ENCODE measurements around the gene TXNRD3.

GRCh38 chr3:126679318-126679751 lies 24.4 kb upstream of the TXNRD3 start:
- TF ChIP-seq CTCF (IDR thresholded peaks at IDR 0.05; ENCODE audit: low read length): peak; percentile 90
- no peak for TF ChIP-seq EZH2 (optimal IDR thresholded peaks at IDR 0.05; ENCODE audit: low read depth, low read length)
- TF ChIP-seq EZH2phosphoT487 (IDR thresholded peaks at IDR 0.05; ENCODE audit: low read length): no peak
